Naive thymus-derived CD8-positive, alpha-beta T cell (primary cell): ENCODE results near the gene USP37. TPM values are rescaled to one million over a fixed set of nuclear protein-coding genes. Genes with fewer than 3 reads are reported as not detected.

Experiments used
- ATAC-seq, 2 donors: fragments of 150-1000 bp; cut with Tn5 transposase in 1 of 2; sonication (Bioruptor Pico), chemical (Tn5 transposase) in 1 of 2; 1 replicate in 1 of 2; 2 replicates in 1 of 2; pipeline ENCODE4 v1.10.0; 2021; ENCODE audit warnings: mild to moderate bottlenecking in 2 of 2, moderate library complexity in 2 of 2
- POLR2A ChIA-PET: fragments of 350-600 bp; sonication (Branson Sonifier 250); formaldehyde crosslinking; loops from one replicate; lab custom pipeline; 2021; ENCODE audit warnings: antibody characterized with exemption; lab: Charles Lee
- DNase-seq, 10 donors: peaks; one replicate each; pipeline versions ENCODE4 v3.0.0 to v3.0.0-alpha.2; 2020 to 2022
- H3K27ac Mint-ChIP-seq, 10 donors: one replicate each; pipeline ENCODE4 v1.8.0; 2020 to 2022; ENCODE audit warnings: mild to moderate bottlenecking in 10 of 10, mixed read lengths in 10 of 10, moderate library complexity in 4 of 10, inconsistent platforms in 1 of 10
- H3K27me3 Mint-ChIP-seq, 5 donors: one replicate each; pipeline ENCODE4 v1.8.0; 2021 to 2022; ENCODE audit warnings: mixed read lengths in 5 of 5
- H3K36me3 Mint-ChIP-seq, 3 donors: one replicate each; pipeline ENCODE4 v1.8.0; 2020 to 2022; ENCODE audit warnings: mixed read lengths in 3 of 3, mild to moderate bottlenecking in 2 of 3, inconsistent platforms in 1 of 3
- H3K4me1 Mint-ChIP-seq, 4 donors: one replicate each; pipeline ENCODE4 v1.8.0; 2021 to 2022; ENCODE audit warnings: mixed read lengths in 4 of 4
- H3K4me3 Mint-ChIP-seq, 10 donors: one replicate each; pipeline ENCODE4 v1.8.0; 2020 to 2022; ENCODE audit warnings: mild to moderate bottlenecking in 10 of 10, mixed read lengths in 10 of 10, moderate library complexity in 6 of 10, inconsistent platforms in 1 of 10
- H3K9me3 Mint-ChIP-seq, 9 donors: one replicate each; pipeline ENCODE4 v1.8.0; 2020 to 2022; ENCODE audit warnings: mixed read lengths in 9 of 9, mild to moderate bottlenecking in 3 of 9, inconsistent platforms in 1 of 9, moderate library complexity in 1 of 9
- polyA plus RNA-seq, 3 donors: library from polyadenylated mRNA; unstranded; fragments of 300-500 nt; fragmentation: Illumina TruSeq; gene quantifications; one replicate each; pipeline ENCODE4 v1.2.3, GENCODE V29; 2021
- total RNA-seq, 8 experiments: library from RNA in 2 of 8; stranded (reverse) in 2 of 8; gene quantifications; one replicate each; pipeline ENCODE4 v1.2.3 and lab custom pipeline; 2021 to 2026

Gene USP37
- total and polyA plus RNA-seq, 5 experiments from 2014 or later = 8.6 to 25.2 (median 11.6) TPM

- DNase-seq (peak in 1 of 10 donors; percentile 51), ATAC-seq (no peak)
- H3K27ac Mint-ChIP-seq = peak overlapping the region in 1 of 10 donors; percentile 58
- peaks cover 0 to 6% (median under 1%) of the 10 kb centered on the region in 4 donors for H3K4me1 Mint-ChIP-seq
- H3K4me3 Mint-ChIP-seq = no peak overlapping the region
- POLR2A ChIA-PET = no interaction called here
- peaks cover 0 to 3% (median 0%) of the 10 kb centered on the region in 5 donors for H3K27me3 Mint-ChIP-seq
- H3K36me3 Mint-ChIP-seq = no peaks in the 10 kb centered on the region
- H3K9me3 Mint-ChIP-seq = no peaks in the 10 kb centered on the region
Observed at GRCh38 chr2:218435003-218435982, 132.9 kb downstream of the USP37 start.

GRCh38 chr2:218434456-218434855 lies 133.7 kb downstream of the USP37 start:
- POLR2A ChIA-PET = no interaction called here

GRCh38 chr2:218432676-218433365 lies 135.3 kb downstream of the USP37 start:
- ATAC-seq = no peak
- H3K9me3 Mint-ChIP-seq = no peaks in the 10 kb centered on the region
- POLR2A ChIA-PET = no interaction called here
- no peaks in the 10 kb centered on the region for H3K36me3 Mint-ChIP-seq
- peaks cover 0 to 2% (median 0%) of the 10 kb centered on the region in 4 donors for H3K4me1 Mint-ChIP-seq
- no peak overlapping the region for H3K27ac Mint-ChIP-seq
- peak in 1 of 10 donors; percentile 34 for DNase-seq
- peaks cover 0 to 3% (median 0%) of the 10 kb centered on the region in 5 donors for H3K27me3 Mint-ChIP-seq
- no peak overlapping the region for H3K4me3 Mint-ChIP-seq

More at GRCh38 chr2:218434456-218434855, 133.7 kb downstream of the USP37 start:
- DNase-seq (peak in 1 of 10 donors; percentile 10), ATAC-seq (no peak)
- no peak overlapping the region for H3K4me3 Mint-ChIP-seq
- no peaks in the 10 kb centered on the region for H3K36me3 Mint-ChIP-seq
- H3K4me1 Mint-ChIP-seq = peaks cover 0 to 6% (median under 1%) of the 10 kb centered on the region in 4 donors
- peak overlapping the region in 1 of 10 donors; percentile 35 for H3K27ac Mint-ChIP-seq
- H3K27me3 Mint-ChIP-seq = peaks cover 0 to 3% (median 0%) of the 10 kb centered on the region in 5 donors
- no peaks in the 10 kb centered on the region for H3K9me3 Mint-ChIP-seq

- ATAC-seq (no peak), DNase-seq (no peak)
- Mint-ChIP-seq H3K36me3 (no peaks in the 10 kb centered on the region), H3K4me3 (no peak overlapping the region), H3K27me3 (peaks cover 0 to 3% (median 0%) of the 10 kb centered on the region in 5 donors), H3K27ac (no peak overlapping the region), H3K9me3 (no peaks in the 10 kb centered on the region), H3K4me1 (peaks cover 0 to 2% (median 0%) of the 10 kb centered on the region in 4 donors)
- POLR2A ChIA-PET = no interaction called here
Observed at GRCh38 chr2:218431878-218432277, 136.3 kb downstream of the USP37 start.

- DNase-seq = peak in 1 of 10 donors; percentile 19
Observed at GRCh38 chr2:218430721-218431120, 137.4 kb downstream of the USP37 start.

GRCh38 chr2:218429911-218430692 lies 138.0 kb downstream of the USP37 start:
- ATAC-seq (no peak), DNase-seq (peak in 1 of 10 donors; percentile 24)
- no peaks in the 10 kb centered on the region for H3K36me3 Mint-ChIP-seq
- peaks cover 0 to 2% (median 0%) of the 10 kb centered on the region in 4 donors for H3K4me1 Mint-ChIP-seq
- H3K27ac Mint-ChIP-seq = no peak overlapping the region
- H3K27me3 Mint-ChIP-seq = peaks cover 0 to 3% (median 0%) of the 10 kb centered on the region in 5 donors
- H3K4me3 Mint-ChIP-seq = no peak overlapping the region
- POLR2A ChIA-PET = no interaction called here
- H3K9me3 Mint-ChIP-seq = no peaks in the 10 kb centered on the region

More at GRCh38 chr2:218430721-218431120, 137.4 kb downstream of the USP37 start:
- peaks cover 0 to 3% (median 0%) of the 10 kb centered on the region in 5 donors for H3K27me3 Mint-ChIP-seq
- no peak overlapping the region for H3K4me3 Mint-ChIP-seq
- H3K4me1 Mint-ChIP-seq = peaks cover 0 to 2% (median 0%) of the 10 kb centered on the region in 4 donors
- no peak for ATAC-seq
- no peaks in the 10 kb centered on the region for H3K36me3 Mint-ChIP-seq
- H3K27ac Mint-ChIP-seq = no peak overlapping the region
- no peaks in the 10 kb centered on the region for H3K9me3 Mint-ChIP-seq
- POLR2A ChIA-PET = no interaction called here

GRCh38 chr2:218428846-218429558 lies 139.1 kb downstream of the USP37 start:
- Mint-ChIP-seq H3K9me3 (no peaks in the 10 kb centered on the region), H3K4me3 (no peak overlapping the region), H3K27me3 (peaks cover 0 to 3% (median 0%) of the 10 kb centered on the region in 5 donors), H3K4me1 (peaks cover 0 to 2% (median 0%) of the 10 kb centered on the region in 4 donors), H3K27ac (peak overlapping the region in 1 of 10 donors; percentile 24), H3K36me3 (no peaks in the 10 kb centered on the region)
- DNase-seq (peak in 1 of 10 donors; percentile 27), ATAC-seq (no peak)
- POLR2A ChIA-PET = no interaction called here

GRCh38 chr2:218427741-218428140 lies 140.4 kb downstream of the USP37 start:
- no peaks in the 10 kb centered on the region for H3K36me3 Mint-ChIP-seq

GRCh38 chr2:218425531-218425930 lies 142.6 kb downstream of the USP37 start:
- DNase-seq (peak in 1 of 10 donors; percentile 54), ATAC-seq (no peak)

More at GRCh38 chr2:218427741-218428140, 140.4 kb downstream of the USP37 start:
- Mint-ChIP-seq H3K4me3 (no peak overlapping the region), H3K9me3 (no peaks in the 10 kb centered on the region), H3K27ac (peak overlapping the region in 1 of 10 donors; percentile 35), H3K4me1 (peaks cover 0 to 2% (median 0%) of the 10 kb centered on the region in 4 donors), H3K27me3 (peaks cover 0 to 3% (median 0%) of the 10 kb centered on the region in 5 donors)
- DNase-seq = peak in 1 of 10 donors; percentile 57
- POLR2A ChIA-PET = no interaction called here
- no peak for ATAC-seq

GRCh38 chr2:218423584-218423983 lies 144.6 kb downstream of the USP37 start:
- DNase-seq (peak in 1 of 10 donors; percentile 49), ATAC-seq (no peak)
- Mint-ChIP-seq H3K27ac (peak overlapping the region in 1 of 10 donors; percentile 72), H3K36me3 (no peaks in the 10 kb centered on the region), H3K27me3 (no peaks in the 10 kb centered on the region), H3K4me3 (no peak overlapping the region), H3K4me1 (peaks cover 0 to 4% (median 0%) of the 10 kb centered on the region in 4 donors), H3K9me3 (no peaks in the 10 kb centered on the region)
- POLR2A ChIA-PET = interaction anchor here (1.1 kb wide), 1 partner anchor 17 kb away, joined by 3 read pairs; no protein-coding TSS in a partner anchor

More at GRCh38 chr2:218425531-218425930, 142.6 kb downstream of the USP37 start:
- no peak overlapping the region for H3K27ac Mint-ChIP-seq
- no peaks in the 10 kb centered on the region for H3K36me3 Mint-ChIP-seq
- POLR2A ChIA-PET = no interaction called here
- H3K4me3 Mint-ChIP-seq = no peak overlapping the region
- H3K4me1 Mint-ChIP-seq = peaks cover 0 to 4% (median under 1%) of the 10 kb centered on the region in 4 donors
- no peaks in the 10 kb centered on the region for H3K9me3 Mint-ChIP-seq
- H3K27me3 Mint-ChIP-seq = no peaks in the 10 kb centered on the region

GRCh38 chr2:218422403-218423086 lies 145.6 kb downstream of the USP37 start:
- no peaks in the 10 kb centered on the region for H3K36me3 Mint-ChIP-seq
- no peaks in the 10 kb centered on the region for H3K27me3 Mint-ChIP-seq
- DNase-seq (peak in 1 of 10 donors; percentile 15), ATAC-seq (no peak)
- POLR2A ChIA-PET = interaction anchor here (1.0 to 1.1 kb wide), 2 partner anchors 14 to 16 kb away, joined by 3 to 4 read pairs; no protein-coding TSS in a partner anchor
- no peaks in the 10 kb centered on the region for H3K9me3 Mint-ChIP-seq
- peaks cover 0 to 4% (median 0%) of the 10 kb centered on the region in 4 donors for H3K4me1 Mint-ChIP-seq
- H3K27ac Mint-ChIP-seq = no peak overlapping the region
- H3K4me3 Mint-ChIP-seq = no peak overlapping the region
